ENCODE results near the gene MIGA2.

Gene MIGA2

DNA sequence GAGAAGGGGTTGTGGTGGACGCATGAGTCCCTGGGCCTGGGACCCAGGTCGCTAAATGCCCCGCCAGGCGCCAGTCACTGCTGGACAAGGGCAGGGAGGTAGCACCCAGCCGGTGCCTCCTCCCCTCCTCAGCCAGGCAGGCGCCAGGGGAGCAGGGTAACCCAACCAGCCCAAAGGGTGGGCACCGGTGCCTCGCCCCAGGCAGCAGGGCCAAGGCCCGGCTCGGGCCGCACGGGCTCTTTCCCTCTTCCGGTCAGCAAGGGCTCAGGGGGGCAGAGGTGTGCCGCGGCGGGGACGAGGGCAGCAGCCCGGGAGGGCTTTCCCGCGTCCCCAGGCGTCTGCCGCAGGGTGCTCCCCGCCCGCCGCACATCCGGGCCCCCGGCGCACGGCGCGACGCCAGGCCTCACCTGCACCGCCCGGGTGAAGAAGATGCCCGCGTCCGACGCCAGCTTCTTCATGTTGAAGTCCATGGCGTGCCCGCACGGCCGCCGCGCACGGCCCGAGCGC, 8.7 kb upstream of the MIGA2 start:
- H3K27ac ChIP-seq: peak overlapping the region; percentile 92
- TF ChIP-seq, protein P1, sequence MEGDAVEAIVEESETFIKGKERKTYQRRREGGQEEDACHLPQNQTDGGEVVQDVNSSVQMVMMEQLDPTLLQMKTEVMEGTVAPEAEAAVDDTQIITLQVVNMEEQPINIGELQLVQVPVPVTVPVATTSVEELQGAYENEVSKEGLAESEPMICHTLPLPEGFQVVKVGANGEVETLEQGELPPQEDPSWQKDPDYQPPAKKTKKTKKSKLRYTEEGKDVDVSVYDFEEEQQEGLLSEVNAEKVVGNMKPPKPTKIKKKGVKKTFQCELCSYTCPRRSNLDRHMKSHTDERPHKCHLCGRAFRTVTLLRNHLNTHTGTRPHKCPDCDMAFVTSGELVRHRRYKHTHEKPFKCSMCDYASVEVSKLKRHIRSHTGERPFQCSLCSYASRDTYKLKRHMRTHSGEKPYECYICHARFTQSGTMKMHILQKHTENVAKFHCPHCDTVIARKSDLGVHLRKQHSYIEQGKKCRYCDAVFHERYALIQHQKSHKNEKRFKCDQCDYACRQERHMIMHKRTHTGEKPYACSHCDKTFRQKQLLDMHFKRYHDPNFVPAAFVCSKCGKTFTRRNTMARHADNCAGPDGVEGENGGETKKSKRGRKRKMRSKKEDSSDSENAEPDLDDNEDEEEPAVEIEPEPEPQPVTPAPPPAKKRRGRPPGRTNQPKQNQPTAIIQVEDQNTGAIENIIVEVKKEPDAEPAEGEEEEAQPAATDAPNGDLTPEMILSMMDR (IDR thresholded peaks at IDR 0.05): no peak
- H3K4me2 ChIP-seq (ENCODE audit: low read length): peak overlapping the region; percentile 87
- H3K4me3 ChIP-seq (ENCODE audit: low read depth, low read length): peak overlapping the region; percentile 69
- H2AFZ ChIP-seq: peak overlapping the region; percentile 60
- no peaks in the 10 kb centered on the region for H3K27me3 ChIP-seq (ENCODE audit: control insufficient read depth, insufficient read depth, low read length)
- peaks cover 8% of the 10 kb centered on the region for H3K4me1 ChIP-seq
- peak overlapping the region; percentile 67 for H3K9ac ChIP-seq
- no peaks in the 10 kb centered on the region for H3K9me3 ChIP-seq (ENCODE audit: control insufficient read depth, low read length)
- no peaks in the 10 kb centered on the region for H3K36me3 ChIP-seq (ENCODE audit: control insufficient read depth, insufficient read depth, low read length)
- H3K79me2 ChIP-seq: peaks cover 6% of the 10 kb centered on the region

DNA sequence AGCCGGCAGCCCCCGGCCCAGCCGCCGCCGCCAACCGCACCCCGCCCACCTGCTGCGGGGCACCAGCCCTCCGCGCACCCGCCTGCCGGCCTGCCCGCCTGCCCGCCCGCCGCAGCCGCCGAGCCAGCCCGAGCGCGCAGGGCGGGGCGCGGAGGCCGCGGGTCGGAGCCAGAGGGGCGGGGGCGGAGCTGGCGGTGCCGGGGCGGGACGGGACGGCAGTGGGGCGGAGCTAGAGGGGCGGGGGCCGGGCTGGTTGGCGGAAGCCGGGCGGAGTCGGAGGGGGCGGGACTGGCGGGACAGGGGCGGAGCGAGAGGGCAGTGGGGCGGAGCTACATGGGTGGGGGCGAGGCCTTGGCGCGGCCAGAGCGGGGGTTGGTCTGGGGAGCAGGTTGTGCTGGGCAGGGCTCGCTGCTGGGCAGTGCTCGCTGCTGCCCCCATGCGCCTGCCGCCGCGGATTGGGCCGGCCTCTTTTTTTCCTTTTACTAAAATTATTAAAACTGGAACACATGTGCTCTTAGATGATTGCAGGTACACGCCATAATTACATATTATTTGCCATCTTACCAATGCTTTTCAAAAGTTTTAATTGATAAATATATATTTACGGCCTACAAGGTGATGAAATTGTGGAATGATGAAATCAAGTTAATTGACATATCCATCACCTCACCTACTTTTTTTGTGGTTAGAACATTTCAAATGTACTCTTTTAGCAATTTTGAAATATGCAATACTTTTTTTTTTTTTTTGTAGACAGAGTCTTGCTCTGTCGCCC, 8.0 kb upstream of the MIGA2 start, which contains the start of gene SH3GLB2:
Gene SH3GLB2, minus strand, starts transcription at position 140 of the 775 bp plus-strand sequence. CDS start 177 bp downstream, outside the sequence.
- H3K9me3 ChIP-seq (ENCODE audit: control insufficient read depth, low read length): no peaks in the 10 kb centered on the region
- H3K79me2 ChIP-seq: peaks cover under 1% of the 10 kb centered on the region
- peak within 1 kb of the TSS; percentile 67 for H3K9ac ChIP-seq
- H3K27me3 ChIP-seq (ENCODE audit: control insufficient read depth, insufficient read depth, low read length): no peaks in the 10 kb centered on the region
- peaks cover 2% of the 10 kb centered on the region for H3K4me1 ChIP-seq
- H3K4me3 ChIP-seq (ENCODE audit: low read depth, low read length): peak within 1 kb of the TSS; percentile 69
- H3K27ac ChIP-seq: peak within 1 kb of the TSS; percentile 92
- H3K4me2 ChIP-seq (ENCODE audit: low read length): peak within 1 kb of the TSS; percentile 87
- TF ChIP-seq, protein P1 (IDR thresholded peaks at IDR 0.05): peak; percentile 69
- peak within 1 kb of the TSS; percentile 60 for H2AFZ ChIP-seq
- H3K36me3 ChIP-seq (ENCODE audit: control insufficient read depth, insufficient read depth, low read length): no peaks in the 10 kb centered on the region

DNA sequence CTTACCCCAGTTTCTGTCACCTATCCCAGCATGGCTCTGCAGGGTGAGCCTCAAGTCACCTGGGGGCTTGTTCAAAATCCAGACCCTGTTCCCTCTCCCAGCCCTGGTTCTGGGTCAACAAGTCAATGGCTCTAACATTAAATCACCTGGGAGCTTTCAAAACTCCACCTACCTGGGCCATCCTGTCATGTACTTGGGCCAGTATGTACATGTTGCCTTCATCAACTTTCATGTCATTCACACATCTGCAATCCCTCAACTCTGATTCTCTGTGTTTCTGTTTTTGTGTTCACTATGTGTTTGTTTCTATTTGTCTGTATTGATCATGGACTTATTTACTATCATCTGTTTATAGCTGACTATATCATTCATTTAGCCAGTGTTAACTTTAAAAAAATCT, 6.2 kb upstream of the MIGA2 start:
- no peak overlapping the region for H2AFZ ChIP-seq
- H3K9me3 ChIP-seq (ENCODE audit: control insufficient read depth, low read length): no peaks in the 10 kb centered on the region
- no peaks in the 10 kb centered on the region for H3K4me1 ChIP-seq
- TF ChIP-seq, protein P1 (IDR thresholded peaks at IDR 0.05): no peak
- H3K36me3 ChIP-seq (ENCODE audit: control insufficient read depth, insufficient read depth, low read length): no peaks in the 10 kb centered on the region
- no peak overlapping the region for H3K4me3 ChIP-seq (ENCODE audit: low read depth, low read length)
- no peak overlapping the region for H3K27ac ChIP-seq
- no peaks in the 10 kb centered on the region for H3K79me2 ChIP-seq
- H3K4me2 ChIP-seq (ENCODE audit: low read length): no peak overlapping the region
- no peak overlapping the region for H3K9ac ChIP-seq
- H3K27me3 ChIP-seq (ENCODE audit: control insufficient read depth, insufficient read depth, low read length): no peaks in the 10 kb centered on the region

DNA sequence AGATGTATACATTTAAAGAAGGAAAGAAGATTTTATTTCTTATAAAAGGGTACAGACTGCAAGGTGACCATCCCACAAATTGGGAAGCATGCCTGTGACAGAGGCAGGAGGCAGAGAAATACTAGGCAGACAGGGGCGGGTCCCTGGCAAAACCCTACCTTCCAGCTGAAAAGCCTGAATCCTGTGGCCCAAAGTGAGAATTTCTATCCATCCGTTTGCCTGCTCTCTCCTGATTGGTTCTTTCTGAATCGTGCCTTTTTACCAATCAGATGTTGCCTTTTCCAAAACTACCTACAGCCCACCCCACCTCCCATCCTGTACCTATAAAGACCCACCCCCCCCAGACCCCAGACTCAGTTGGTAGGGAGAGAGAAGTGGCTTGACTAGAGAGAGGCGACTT, 4.9 kb upstream of the MIGA2 start:
- Histone ChIP-seq H3K79me2 (no peaks in the 10 kb centered on the region), H3K36me3 (ENCODE audit: control insufficient read depth, insufficient read depth, low read length) (no peaks in the 10 kb centered on the region), H3K4me2 (ENCODE audit: low read length) (no peak overlapping the region), H3K9ac (no peak overlapping the region), H3K4me3 (ENCODE audit: low read depth, low read length) (no peak overlapping the region), H3K27ac (no peak overlapping the region), H3K9me3 (ENCODE audit: control insufficient read depth, low read length) (no peaks in the 10 kb centered on the region), H3K27me3 (ENCODE audit: control insufficient read depth, insufficient read depth, low read length) (no peaks in the 10 kb centered on the region), H2AFZ (no peak overlapping the region), H3K4me1 (no peaks in the 10 kb centered on the region)
- TF ChIP-seq, protein P1 (IDR thresholded peaks at IDR 0.05): no peak
